H1 (cell line): ENCODE data around the gene KIAA1671. TPM values are rescaled to one million over a fixed set of nuclear protein-coding genes. Genes with fewer than 3 reads are reported as not detected.

Experiments
- ATF2 ChIP-seq: IDR thresholded peaks from 2 replicates; pipeline ENCODE4 v1.6.1; 2012; ENCODE audit warnings: low read length, inconsistent platforms
- BCL11A ChIP-seq, 2 experiments: IDR thresholded peaks; one replicate each; pipeline ENCODE4 v1.6.1; 2011; ENCODE audit warnings: low read depth in 2 of 2, low read length in 2 of 2, mild to moderate bottlenecking in 2 of 2
- BRCA1 ChIP-seq: IDR thresholded peaks from 2 replicates; pipeline ENCODE4 v1.6.1; 2012; ENCODE audit warnings: low read depth, low read length, improper control_type of control experiment
- CHD1 ChIP-seq: IDR thresholded peaks from 2 replicates; pipeline ENCODE4 v1.6.1; 2012; ENCODE audit warnings: low read depth, low read length, improper control_type of control experiment
- CTCF ChIP-seq, 3 experiments: IDR thresholded peaks; 1 replicate in 2 of 3; 2 replicates in 1 of 3; pipeline versions ENCODE4 v1.5.1 to v1.6.1; 2011; ENCODE audit warnings: low read length in 3 of 3, mild to moderate bottlenecking in 3 of 3, inconsistent platforms in 2 of 3, low read depth in 1 of 3, moderate library complexity in 1 of 3; ENCODE audit not compliant: insufficient read depth in 1 of 3; ENCODE audit errors: control extremely low read depth in 1 of 3
- JUN ChIP-seq: IDR thresholded peaks from 2 replicates; pipeline ENCODE4 v1.6.1; 2011; ENCODE audit warnings: low read depth, mild to moderate bottlenecking, improper control_type of control experiment, low read length
- PHF8 ChIP-seq: fragments of 200-600 bp; sonication (generic); conservative IDR thresholded peaks from 2 replicates; pipeline ENCODE4 v1.7.1; 2012; ENCODE audit warnings: low read depth, mild to moderate bottlenecking, inconsistent platforms, low read length, moderate library complexity
- RAD21 ChIP-seq, 2 experiments: IDR thresholded peaks in 1 of 2; conservative IDR thresholded peaks in 1 of 2; 2 replicates each; pipeline ENCODE4 v1.6.1; 2011; ENCODE audit warnings: low read depth in 2 of 2, low read length in 2 of 2, improper control_type of control experiment in 1 of 2, inconsistent platforms in 1 of 2, mild to moderate bottlenecking in 1 of 2, moderate library complexity in 1 of 2
- SAP30 ChIP-seq: fragments of 300-600 bp; sonication (generic); IDR thresholded peaks from 2 replicates; pipeline ENCODE4 v1.7.1; 2012; ENCODE audit warnings: low read length, moderate library complexity, mild to moderate bottlenecking, inconsistent platforms; ENCODE audit not compliant: insufficient read depth, insufficient replicate concordance
- SIN3A ChIP-seq, 2 experiments: IDR thresholded peaks in 1 of 2; conservative IDR thresholded peaks in 1 of 2; 2 replicates each; pipeline ENCODE4 v1.6.1; 2011 to 2012; ENCODE audit warnings: low read length in 2 of 2, improper control_type of control experiment in 1 of 2, low read depth in 1 of 2, mild to moderate bottlenecking in 1 of 2
- SP1 ChIP-seq: IDR thresholded peaks from 2 replicates; pipeline ENCODE4 v1.6.1; 2011; ENCODE audit warnings: low read depth, low read length
- SRF ChIP-seq: IDR thresholded peaks from 2 replicates; pipeline ENCODE4 v1.6.1; 2011; ENCODE audit warnings: mild to moderate bottlenecking, low read depth, low read length, moderate library complexity
- SUZ12 ChIP-seq: fragments of 200-600 bp; sonication (generic); IDR thresholded peaks from 2 replicates; pipeline ENCODE4 v1.6.1; 2012; ENCODE audit warnings: mild to moderate bottlenecking, inconsistent platforms, low read length, moderate library complexity, mixed read lengths
- TAF1 ChIP-seq: IDR thresholded peaks from 2 replicates; pipeline ENCODE4 v1.6.1; 2011; ENCODE audit warnings: mild to moderate bottlenecking, low read depth, low read length
- TEAD4 ChIP-seq: IDR thresholded peaks from 2 replicates; pipeline ENCODE4 v1.6.1; 2012; ENCODE audit warnings: low read depth, low read length, inconsistent platforms, mixed read lengths
- USF2 ChIP-seq: IDR thresholded peaks from 2 replicates; pipeline ENCODE4 v1.6.1; 2011; ENCODE audit warnings: low read length, improper control_type of control experiment
- YY1 ChIP-seq: IDR thresholded peaks from 2 replicates; pipeline ENCODE4 v1.6.1; 2011; ENCODE audit warnings: low read depth, mild to moderate bottlenecking, low read length
- ZNF274 ChIP-seq: IDR thresholded peaks from 2 replicates; pipeline ENCODE4 v1.7.0; 2012; ENCODE audit warnings: low read length, borderline replicate concordance; ENCODE audit errors: extremely low read depth
- polyA plus RNA-seq, 7 experiments: library from polyadenylated mRNA; depleted of rRNA in 3 of 7; stranded (reverse) in 5 of 7; unstranded in 2 of 7; fragments of >200 nt in 5 of 7; fragments of 200-250 nt in 2 of 7; gene quantifications; 1 replicate in 5 of 7; 2 replicates in 1 of 7; 4 replicates in 1 of 7; pipeline versions ENCODE4 v1.2.1 to v1.2.3, GENCODE V29; 2011 to 2013; ENCODE audit warnings: missing spikeins in 2 of 7, mixed read lengths in 2 of 7
- total RNA-seq: library from RNA; stranded (reverse); fragmentation: NEBNext Ultra II Directional; extraction: Animal tissue kit (Norgen Biotek cat#: 25700); gene quantifications from 2 replicates; pipeline ENCODE4 v1.2.1, GENCODE V29; 2021

The KIAA1671 gene
- total and polyA plus RNA-seq, 2 of the 8 experiments (the other 6 are each of a cell fraction or from before 2014, with no cell fraction given) = 6.4 to 23.9 TPM

- TF ChIP-seq SUZ12 (no peak), SIN3A (conservative IDR thresholded peaks at IDR 0.05 in 1 of 2, IDR thresholded peaks at IDR 0.05 in 1 of 2; ENCODE audit: low read depth in 1 of 2, low read length in 2 of 2) (0 out of 4 replicates have a peak, but pooled peaks of 1 of the 2 experiments have one; percentile 39), CHD1 (no peak), CTCF (IDR thresholded peaks at IDR 0.05; ENCODE audit: control extremely low read depth in 1 of 3, insufficient read depth in 1 of 3, low read depth in 1 of 3, low read length in 3 of 3) (peak; percentile 95), SAP30 (no peak), BRCA1 (peak; percentile 15; the same call in 1 of the 2 replicates), PHF8 (no peak), SP1 (peak; percentile 94), ATF2 (no peak), TEAD4 (no peak), SRF (no peak), RAD21 (IDR thresholded peaks at IDR 0.05 in 1 of 2, conservative IDR thresholded peaks at IDR 0.05 in 1 of 2; ENCODE audit: low read depth in 2 of 2, low read length in 2 of 2) (peak; percentile 97 to 99), BCL11A (IDR thresholded peaks at IDR 0.05; ENCODE audit: low read depth in 2 of 2, low read length in 2 of 2) (no peak), USF2 (no peak), TAF1 (no peak), JUN (no peak), YY1 (no peak), ZNF274 (no peak)
Observed at GRCh38 chr22:25235547-25236290, 283.2 kb downstream of the KIAA1671 start (continued).
